ENCODE results near the gene LUC7L.

DNA sequence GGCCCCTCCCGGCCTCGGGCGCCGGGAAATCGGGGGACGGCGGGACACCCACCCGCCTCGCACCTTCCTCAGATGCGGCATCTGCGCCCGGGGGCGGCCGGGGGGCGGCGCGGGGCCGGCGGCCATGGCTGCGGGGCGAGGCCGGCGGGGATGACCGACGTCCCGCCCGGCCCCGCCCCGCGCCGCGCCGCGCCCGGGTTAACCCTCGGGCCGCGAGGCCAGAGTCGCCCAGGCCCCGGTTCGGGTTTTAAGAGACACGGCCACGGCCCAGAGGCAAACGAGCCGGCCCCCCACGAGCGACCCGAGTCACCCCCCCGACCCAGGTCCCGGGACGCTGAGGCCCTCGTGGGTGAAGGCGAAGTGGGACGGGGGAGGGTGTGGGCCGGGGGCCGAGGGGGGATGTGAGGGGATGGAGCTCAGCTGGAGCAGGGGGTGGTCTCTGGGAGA lies 46.6 kb upstream of the LUC7L start, which contains the start of gene RGS11:
- no peak for TF ChIP-seq POLR2A (IDR thresholded peaks at IDR 0.05)
- TF ChIP-seq, protein P1, sequence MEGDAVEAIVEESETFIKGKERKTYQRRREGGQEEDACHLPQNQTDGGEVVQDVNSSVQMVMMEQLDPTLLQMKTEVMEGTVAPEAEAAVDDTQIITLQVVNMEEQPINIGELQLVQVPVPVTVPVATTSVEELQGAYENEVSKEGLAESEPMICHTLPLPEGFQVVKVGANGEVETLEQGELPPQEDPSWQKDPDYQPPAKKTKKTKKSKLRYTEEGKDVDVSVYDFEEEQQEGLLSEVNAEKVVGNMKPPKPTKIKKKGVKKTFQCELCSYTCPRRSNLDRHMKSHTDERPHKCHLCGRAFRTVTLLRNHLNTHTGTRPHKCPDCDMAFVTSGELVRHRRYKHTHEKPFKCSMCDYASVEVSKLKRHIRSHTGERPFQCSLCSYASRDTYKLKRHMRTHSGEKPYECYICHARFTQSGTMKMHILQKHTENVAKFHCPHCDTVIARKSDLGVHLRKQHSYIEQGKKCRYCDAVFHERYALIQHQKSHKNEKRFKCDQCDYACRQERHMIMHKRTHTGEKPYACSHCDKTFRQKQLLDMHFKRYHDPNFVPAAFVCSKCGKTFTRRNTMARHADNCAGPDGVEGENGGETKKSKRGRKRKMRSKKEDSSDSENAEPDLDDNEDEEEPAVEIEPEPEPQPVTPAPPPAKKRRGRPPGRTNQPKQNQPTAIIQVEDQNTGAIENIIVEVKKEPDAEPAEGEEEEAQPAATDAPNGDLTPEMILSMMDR (IDR thresholded peaks at IDR 0.05 in 4 of 5, conservative IDR thresholded peaks at IDR 0.05 in 1 of 5): no peak

Measured in gastrocnemius medialis (tissue), 4 donors.